Measurements from ENCODE around the gene BRINP3. TPM values are rescaled to one million over a fixed set of nuclear protein-coding genes. Genes with fewer than 3 reads are reported as not detected.

The BRINP3 gene
- total and polyA plus RNA-seq, 2 experiments from 2014 or later: not detected

GRCh38 chr1:190444464-190444863 lies 33.2 kb downstream of the BRINP3 start:
- H3K9me2 ChIP-seq (ENCODE audit: insufficient read depth): no peaks in the 10 kb centered on the region
- Mint-ChIP-seq H3K9me3 (no peaks in the 10 kb centered on the region), H3K27ac (no peak overlapping the region), H3K4me1 (peaks cover 9% of the 10 kb centered on the region; the same call in 2 of the 3 replicates), H3K36me3 (ENCODE audit: low read depth) (no peaks in the 10 kb centered on the region), H3K27me3 (ENCODE audit: insufficient read depth, low read depth, poor library complexity) (no peaks in the 10 kb centered on the region), H3K4me3 (no peak overlapping the region)
- no peak overlapping the region for H3K4me2 ChIP-seq
- H3K4me1 ChIP-seq (ENCODE audit: insufficient read depth): peaks cover 13% of the 10 kb centered on the region; the same call in 1 of the 2 replicates
- peak; percentile 4 for DNase-seq (ENCODE audit: low spot score)
- no peaks in the 10 kb centered on the region for H4K20me1 ChIP-seq (replicated peaks; ENCODE audit: insufficient read depth)
- H3K27me3 ChIP-seq (ENCODE audit: insufficient read depth): no peaks in the 10 kb centered on the region
- no peaks in the 10 kb centered on the region for H3K79me2 ChIP-seq (replicated peaks; ENCODE audit: insufficient read depth)
- H3F3A ChIP-seq (replicated peaks; ENCODE audit: low read depth): no peaks in the 10 kb centered on the region
- H3K27ac ChIP-seq (ENCODE audit: low read depth): no peak overlapping the region
- no peaks in the 10 kb centered on the region for H3K36me3 ChIP-seq (ENCODE audit: insufficient read depth)
- TF ChIP-seq STAT1 (IDR thresholded peaks at IDR 0.05; ENCODE audit: unreplicated experiment): no peak
- TF ChIP-seq CTCF (conservative IDR thresholded peaks at IDR 0.05; ENCODE audit: low read depth in 2 of 2): no peak
- no peak for TF ChIP-seq ZNF114 (CRISPR knock-in tag; IDR thresholded peaks at IDR 0.05)
- no peak for TF ChIP-seq REST (IDR thresholded peaks at IDR 0.05; ENCODE audit: unreplicated experiment)
- no peak for TF ChIP-seq CREB1 (CRISPR knock-in tag; IDR thresholded peaks at IDR 0.05; ENCODE audit: low read depth)
- H3K4me3 ChIP-seq: no peak overlapping the region
- no peak for ATAC-seq
- H2AFZ ChIP-seq: no peak overlapping the region

- Mint-ChIP-seq H3K9me3 (no peaks in the 10 kb centered on the region; the same call in 2 of the 3 replicates), H3K4me3 (no peak overlapping the region), H3K27me3 (ENCODE audit: insufficient read depth, low read depth, poor library complexity) (no peaks in the 10 kb centered on the region), H3K27ac (no peak overlapping the region), H3K4me1 (peaks cover 6% of the 10 kb centered on the region; the same call in 2 of the 3 replicates), H3K36me3 (ENCODE audit: low read depth) (no peaks in the 10 kb centered on the region)
- no peak for ATAC-seq
- Histone ChIP-seq H3K4me3 (no peak overlapping the region), H3K4me2 (no peak overlapping the region), H3K36me3 (ENCODE audit: insufficient read depth) (no peaks in the 10 kb centered on the region), H3K9me2 (ENCODE audit: insufficient read depth) (no peaks in the 10 kb centered on the region), H3K79me2 (replicated peaks; ENCODE audit: insufficient read depth) (no peaks in the 10 kb centered on the region), H2AFZ (no peak overlapping the region), H4K20me1 (replicated peaks; ENCODE audit: insufficient read depth) (no peaks in the 10 kb centered on the region), H3F3A (replicated peaks; ENCODE audit: low read depth) (no peaks in the 10 kb centered on the region), H3K4me1 (ENCODE audit: insufficient read depth) (0 out of 2 replicates have a peak, but pooled peaks cover 8% of the 10 kb centered on the region), H3K27ac (ENCODE audit: low read depth) (no peak overlapping the region), H3K27me3 (ENCODE audit: insufficient read depth) (no peaks in the 10 kb centered on the region)
- TF ChIP-seq POLR2AphosphoS5 (IDR thresholded peaks at IDR 0.05; ENCODE audit: low read depth): no peak
- TF ChIP-seq EZH2 (IDR thresholded peaks at IDR 0.05; ENCODE audit: low read depth, unreplicated experiment): no peak
- DNase-seq (ENCODE audit: low spot score): no peak
These were observed 38.2 kb downstream of the BRINP3 start for GRCh38 chr1:190439447-190439846.
